ENCODE data around the gene NR1H2. TPM values are rescaled to one million over a fixed set of nuclear protein-coding genes. Genes with fewer than 3 reads are reported as not detected.
A peak's percentile ranks its signal among the peaks of the same experiment; 100 is the strongest.

Gene NR1H2
- total RNA-seq, 1 donor = 71.2 TPM

- TF ChIP-seq CTCF (IDR thresholded peaks at IDR 0.05; ENCODE audit: insufficient read depth, low read depth, low read length) = no peak
- no peak overlapping the region for H3K4me3 ChIP-seq (ENCODE audit: low read depth, low read length)
- no peak for DNase-seq (ENCODE audit: low read depth)
Observed at GRCh38 chr19:50410109-50410508, 33.9 kb downstream of the NR1H2 start.

DNA sequence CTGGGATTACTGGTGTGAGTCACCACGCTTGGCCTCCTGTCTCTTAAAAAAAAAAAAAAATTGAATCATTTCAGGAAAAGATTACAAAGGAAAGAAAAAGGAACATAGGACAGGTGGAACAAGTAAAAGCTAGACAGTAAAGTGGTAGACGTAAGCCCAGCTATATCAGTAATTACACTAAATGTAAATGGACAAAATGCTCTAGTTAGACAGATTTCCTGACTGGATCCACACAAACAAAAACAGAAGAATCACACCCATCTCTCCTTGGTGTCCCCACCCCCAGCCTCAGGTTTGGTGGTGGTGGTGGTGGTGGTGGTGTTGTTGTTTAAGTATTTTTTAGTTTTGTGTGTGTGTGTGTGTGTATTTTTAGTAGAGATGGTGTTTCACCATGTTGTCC is 36.2 kb downstream of the NR1H2 start:
- TF ChIP-seq CTCF (IDR thresholded peaks at IDR 0.05; ENCODE audit: insufficient read depth, low read depth, low read length) = no peak
- no peak for DNase-seq (ENCODE audit: low read depth)

GRCh38 chr19:50413096-50413495 is 36.8 kb downstream of the NR1H2 start:
- H3K4me3 ChIP-seq (ENCODE audit: low read depth, low read length) = no peak overlapping the region
- TF ChIP-seq CTCF (IDR thresholded peaks at IDR 0.05; ENCODE audit: insufficient read depth, low read depth, low read length) = no peak
- DNase-seq (ENCODE audit: low read depth) = no peak

More for the DNA sequence above, 36.2 kb downstream of the NR1H2 start:
- H3K4me3 ChIP-seq (ENCODE audit: low read depth, low read length) = no peak overlapping the region

GRCh38 chr19:50413531-50413930 is 37.3 kb downstream of the NR1H2 start:
- DNase-seq (ENCODE audit: low read depth) = no peak
- no peak for TF ChIP-seq CTCF (IDR thresholded peaks at IDR 0.05; ENCODE audit: insufficient read depth, low read depth, low read length)

GRCh38 chr19:50414864-50415660 is 38.8 kb downstream of the NR1H2 start:
- peak; percentile 59 for DNase-seq (ENCODE audit: low read depth)
- H3K4me3 ChIP-seq (ENCODE audit: low read depth, low read length) = no peak overlapping the region
- TF ChIP-seq CTCF (IDR thresholded peaks at IDR 0.05; ENCODE audit: insufficient read depth, low read depth, low read length) = peak; percentile 79

More at GRCh38 chr19:50413531-50413930, 37.3 kb downstream of the NR1H2 start:
- H3K4me3 ChIP-seq (ENCODE audit: low read depth, low read length) = no peak overlapping the region

DNA sequence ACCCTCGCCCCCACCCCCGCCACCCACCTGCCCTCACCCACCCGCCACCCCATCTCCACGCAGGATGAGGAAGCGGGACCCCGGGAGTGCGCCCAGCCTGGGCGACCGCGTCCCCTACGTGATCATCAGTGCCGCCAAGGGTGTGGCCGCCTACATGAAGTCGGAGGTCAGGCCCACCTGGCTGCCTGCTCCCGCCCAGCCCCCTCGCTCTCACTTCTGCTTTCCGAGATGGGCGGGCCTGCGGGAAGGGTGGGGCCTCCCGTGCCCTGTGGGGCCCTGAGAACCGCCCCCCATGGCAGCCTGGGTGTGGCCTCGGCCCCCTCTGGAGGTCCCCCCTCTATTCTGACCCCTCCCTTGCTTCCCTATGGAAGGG is 39.4 kb downstream of the NR1H2 start:
- no peak for TF ChIP-seq CTCF (IDR thresholded peaks at IDR 0.05; ENCODE audit: insufficient read depth, low read depth, low read length)
- no peak for DNase-seq (ENCODE audit: low read depth)
- no peak overlapping the region for H3K4me3 ChIP-seq (ENCODE audit: low read depth, low read length)
